GM18498 (cell line): ENCODE measurements around the gene CDH4.

Source experiments
- ATAC-seq: cut with Tn5 transposase; IDR thresholded peaks from one replicate; pipeline ENCODE4 v1.9.1; 2021; ENCODE audit warnings: mild to moderate bottlenecking, moderate library complexity; ENCODE audit not compliant: unreplicated experiment

Gene CDH4

GRCh38 chr20:61636531-61637116 lies 384.6 kb downstream of the CDH4 start:
- no peak for ATAC-seq

GRCh38 chr20:61638802-61639585 lies 386.9 kb downstream of the CDH4 start:
- no peak for ATAC-seq

- ATAC-seq = no peak
Observed at GRCh38 chr20:61640131-61640870, 388.2 kb downstream of the CDH4 start.

GRCh38 chr20:61640871-61641245 lies 388.8 kb downstream of the CDH4 start:
- no peak for ATAC-seq

- ATAC-seq = no peak
Observed at GRCh38 chr20:61643656-61644377, 391.8 kb downstream of the CDH4 start.

- ATAC-seq = no peak
Observed at GRCh38 chr20:61644378-61645076, 392.5 kb downstream of the CDH4 start.

GRCh38 chr20:61645732-61646131 lies 393.7 kb downstream of the CDH4 start:
- no peak for ATAC-seq

- ATAC-seq = no peak
Observed at GRCh38 chr20:61646453-61646852, 394.4 kb downstream of the CDH4 start.

- ATAC-seq = no peak
Observed at GRCh38 chr20:61646986-61647385, 394.9 kb downstream of the CDH4 start.

GRCh38 chr20:61647702-61648101 lies 395.6 kb downstream of the CDH4 start:
- no peak for ATAC-seq

- no peak for ATAC-seq
Observed at GRCh38 chr20:61649105-61649859, 397.2 kb downstream of the CDH4 start.

- ATAC-seq = no peak
Observed at GRCh38 chr20:61649860-61650162, 397.8 kb downstream of the CDH4 start.

GRCh38 chr20:61650912-61651733 lies 399.1 kb downstream of the CDH4 start:
- ATAC-seq = no peak

- no peak for ATAC-seq
Observed at GRCh38 chr20:61652146-61652545, 400.1 kb downstream of the CDH4 start.

- ATAC-seq = no peak
Observed at GRCh38 chr20:61654726-61655125, 402.7 kb downstream of the CDH4 start.

GRCh38 chr20:61655591-61655990 lies 403.5 kb downstream of the CDH4 start:
- ATAC-seq = no peak

GRCh38 chr20:61656198-61656597 lies 404.1 kb downstream of the CDH4 start:
- no peak for ATAC-seq

- ATAC-seq = no peak
Observed at GRCh38 chr20:61657721-61658377, 405.8 kb downstream of the CDH4 start.

GRCh38 chr20:61658563-61658962 lies 406.5 kb downstream of the CDH4 start:
- ATAC-seq = no peak
